HL-60 (cell line): ENCODE data around the gene TEAD4.

Experiments used
- DNase-seq, 2 experiments: peaks; one replicate each; pipeline ENCODE4 v3.0.0-alpha.2; 2010 to 2020; ENCODE audit warnings: low read depth in 1 of 2, low spot score in 1 of 2
- H3K27ac ChIP-seq: fragments of 250-450 bp; sonication (Bioruptor Pico); replicated peaks from 2 replicates; pipeline ENCODE4 v1.5.1; 2020; ENCODE audit warnings: mild to moderate bottlenecking, moderate library complexity
- H3K27me3 ChIP-seq: fragments of 250-450 bp; sonication (Bioruptor Pico); 2 replicates; pipeline ENCODE4 v1.5.1; 2021; ENCODE audit warnings: mild to moderate bottlenecking, moderate library complexity; ENCODE audit not compliant: insufficient read depth, poor library complexity, severe bottlenecking
- H3K4me3 ChIP-seq: replicated peaks from 2 replicates; pipeline ENCODE4 v1.5.1; 2011; ENCODE audit warnings: mild to moderate bottlenecking, control low read depth, low read length; ENCODE audit not compliant: insufficient read depth
- CTCF ChIP-seq: IDR thresholded peaks from one replicate; pipeline ENCODE4 v1.5.1; 2011; ENCODE audit warnings: low read length, control low read depth, inconsistent platforms; ENCODE audit not compliant: insufficient read depth
- GABPA ChIP-seq: IDR thresholded peaks from 2 replicates; pipeline ENCODE4 v1.6.1; 2012; ENCODE audit warnings: low read depth
- POLR2AphosphoS5 ChIP-seq: IDR thresholded peaks from 2 replicates; pipeline ENCODE4 v1.6.1; 2012; ENCODE audit warnings: low read depth
- REST ChIP-seq: IDR thresholded peaks from 2 replicates; pipeline ENCODE4 v1.6.1; 2012; ENCODE audit warnings: low read depth; ENCODE audit not compliant: insufficient replicate concordance
- SPI1 ChIP-seq: IDR thresholded peaks from 2 replicates; pipeline ENCODE4 v1.6.1; 2012; ENCODE audit warnings: low read depth, mild to moderate bottlenecking, borderline replicate concordance

Gene TEAD4

GRCh38 chr12:3036901-3037600, 77.9 kb downstream of the TEAD4 start:
- DNase-seq, result no peak
- Histone ChIP-seq H3K4me3 (no peak overlapping the region), H3K27ac (no peak overlapping the region), H3K27me3 (no peaks in the 10 kb centered on the region)
- TF ChIP-seq CTCF (no peak), POLR2AphosphoS5 (no peak), GABPA (no peak), REST (no peak), SPI1 (no peak)

- Histone ChIP-seq H3K27ac (no peak overlapping the region), H3K4me3 (no peak overlapping the region), H3K27me3 (no peaks in the 10 kb centered on the region)
- TF ChIP-seq POLR2AphosphoS5, result no peak
- TF ChIP-seq REST, result no peak
- no peak for TF ChIP-seq GABPA
- no peak for TF ChIP-seq SPI1
- TF ChIP-seq CTCF, result no peak
- no peak for DNase-seq
Observed at GRCh38 chr12:3038166-3038565, 79.0 kb downstream of the TEAD4 start.

GRCh38 chr12:3038926-3039510, 79.8 kb downstream of the TEAD4 start:
- no peak for DNase-seq
- Histone ChIP-seq H3K27ac (no peak overlapping the region), H3K27me3 (no peaks in the 10 kb centered on the region), H3K4me3 (no peak overlapping the region)
- TF ChIP-seq POLR2AphosphoS5 (no peak), CTCF (no peak), GABPA (no peak), REST (no peak), SPI1 (no peak)
